ENCODE results near the gene PCSK9.

PCSK9 gene

GRCh38 chr1:55060133-55060999, 21.0 kb downstream of the PCSK9 start:
- peak in 1 of 3 experiments; percentile 18 for DNase-seq

DNA sequence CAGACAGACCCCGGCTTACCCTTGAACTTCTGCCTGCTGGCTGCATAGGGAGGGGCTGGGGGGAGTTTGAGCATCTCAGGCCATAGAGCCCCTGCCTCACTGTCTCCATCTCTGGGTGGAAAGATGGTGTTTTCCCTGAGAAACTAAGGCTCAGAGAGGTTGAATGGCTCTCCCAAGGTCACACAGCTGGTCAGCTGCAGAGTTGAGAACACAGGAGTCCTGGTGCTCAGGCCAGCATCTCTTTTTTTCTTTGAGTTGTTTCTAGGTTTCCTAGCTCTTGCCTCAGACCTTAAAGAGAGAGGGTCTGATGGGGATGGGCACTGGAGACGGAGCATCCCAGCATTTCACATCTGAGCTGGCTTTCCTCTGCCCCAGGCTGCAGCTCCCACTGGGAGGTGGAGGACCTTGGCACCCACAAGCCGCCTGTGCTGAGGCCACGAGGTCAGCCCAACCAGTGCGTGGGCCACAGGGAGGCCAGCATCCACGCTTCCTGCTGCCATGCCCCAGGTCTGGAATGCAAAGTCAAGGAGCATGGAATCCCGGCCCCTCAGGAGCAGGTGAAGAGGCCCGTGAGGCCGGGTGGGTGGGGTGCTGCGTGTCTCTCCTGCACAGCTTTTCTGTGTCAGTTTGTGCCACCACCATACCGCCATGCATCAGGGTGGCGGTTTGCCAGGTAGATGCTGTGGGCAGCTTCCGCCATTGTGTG, 21.8 kb downstream of the PCSK9 start:
- no peak for DNase-seq

GRCh38 chr1:55061706-55062321, 22.5 kb downstream of the PCSK9 start:
- no peak for DNase-seq

DNA sequence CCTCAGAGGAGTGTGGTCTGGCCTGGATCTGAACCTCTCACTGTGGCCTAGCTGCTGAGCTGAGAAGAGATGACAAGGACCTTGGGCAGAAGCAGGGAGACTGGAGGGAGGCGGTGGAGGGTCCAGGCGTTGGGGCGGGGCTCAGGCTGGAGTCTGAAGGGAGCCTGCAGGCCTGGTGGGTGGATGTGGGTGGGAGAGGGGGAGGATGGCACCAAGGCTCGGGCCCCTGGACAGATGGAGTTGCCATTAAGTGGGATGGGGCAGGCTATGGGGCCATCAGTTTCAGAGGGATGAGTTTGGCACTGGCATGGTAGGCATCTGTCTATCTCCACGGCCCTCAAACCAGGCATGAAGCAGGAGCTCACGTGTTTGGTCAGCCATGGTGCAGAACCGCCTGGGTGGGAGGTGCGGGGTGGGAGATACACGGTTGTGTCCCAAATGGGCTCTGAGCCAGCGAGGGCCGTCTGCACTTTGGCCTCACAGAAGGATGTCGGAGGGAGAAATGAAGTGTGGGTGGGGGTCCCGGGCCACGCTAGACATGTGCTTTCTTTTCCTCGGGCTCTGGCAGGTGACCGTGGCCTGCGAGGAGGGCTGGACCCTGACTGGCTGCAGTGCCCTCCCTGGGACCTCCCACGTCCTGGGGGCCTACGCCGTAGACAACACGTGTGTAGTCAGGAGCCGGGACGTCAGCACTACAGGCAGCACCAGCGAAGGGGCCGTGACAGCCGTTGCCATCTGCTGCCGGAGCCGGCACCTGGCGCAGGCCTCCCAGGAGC, 23.6 kb downstream of the PCSK9 start:
- DNase-seq, result no peak

GRCh38 chr1:55063577-55063942, 24.2 kb downstream of the PCSK9 start:
- no peak for DNase-seq

DNA sequence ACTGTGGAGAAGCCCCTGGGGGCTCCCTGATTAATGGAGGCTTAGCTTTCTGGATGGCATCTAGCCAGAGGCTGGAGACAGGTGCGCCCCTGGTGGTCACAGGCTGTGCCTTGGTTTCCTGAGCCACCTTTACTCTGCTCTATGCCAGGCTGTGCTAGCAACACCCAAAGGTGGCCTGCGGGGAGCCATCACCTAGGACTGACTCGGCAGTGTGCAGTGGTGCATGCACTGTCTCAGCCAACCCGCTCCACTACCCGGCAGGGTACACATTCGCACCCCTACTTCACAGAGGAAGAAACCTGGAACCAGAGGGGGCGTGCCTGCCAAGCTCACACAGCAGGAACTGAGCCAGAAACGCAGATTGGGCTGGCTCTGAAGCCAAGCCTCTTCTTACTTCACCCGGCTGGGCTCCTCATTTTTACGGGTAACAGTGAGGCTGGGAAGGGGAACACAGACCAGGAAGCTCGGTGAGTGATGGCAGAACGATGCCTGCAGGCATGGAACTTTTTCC, 24.8 kb downstream of the PCSK9 start:
- DNase-seq, result no peak

- no peak for DNase-seq
Observed at GRCh38 chr1:55064861-55065263, 25.5 kb downstream of the PCSK9 start.

GRCh38 chr1:55065648-55066047, 26.3 kb downstream of the PCSK9 start:
- DNase-seq, result no peak

GRCh38 chr1:55067022-55067778, 27.9 kb downstream of the PCSK9 start:
- no peak for DNase-seq

GRCh38 chr1:55067914-55068313, 28.6 kb downstream of the PCSK9 start:
- DNase-seq, result no peak

DNA sequence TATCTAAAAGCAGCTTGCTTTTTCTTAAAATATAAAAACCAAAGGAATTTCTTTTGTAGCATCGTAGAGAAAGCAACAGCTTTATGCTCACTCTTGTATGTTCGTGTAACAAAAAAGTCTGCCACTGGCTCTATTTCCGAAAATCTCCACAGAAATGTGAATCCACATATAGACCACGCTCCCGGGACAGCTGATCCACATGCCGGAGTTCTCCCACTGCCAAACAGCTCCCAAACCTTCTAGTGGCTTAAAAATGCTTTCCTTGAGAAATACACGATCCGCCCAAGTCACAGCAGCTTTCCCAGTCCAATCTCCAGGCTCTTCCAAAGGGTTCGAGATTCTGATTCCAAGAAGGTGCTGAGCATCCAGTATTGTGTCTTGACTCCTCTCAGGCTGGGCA, 29.3 kb downstream of the PCSK9 start:
- DNase-seq, result no peak

GRCh38 chr1:55069280-55069679, 29.9 kb downstream of the PCSK9 start:
- DNase-seq, result no peak

DNA sequence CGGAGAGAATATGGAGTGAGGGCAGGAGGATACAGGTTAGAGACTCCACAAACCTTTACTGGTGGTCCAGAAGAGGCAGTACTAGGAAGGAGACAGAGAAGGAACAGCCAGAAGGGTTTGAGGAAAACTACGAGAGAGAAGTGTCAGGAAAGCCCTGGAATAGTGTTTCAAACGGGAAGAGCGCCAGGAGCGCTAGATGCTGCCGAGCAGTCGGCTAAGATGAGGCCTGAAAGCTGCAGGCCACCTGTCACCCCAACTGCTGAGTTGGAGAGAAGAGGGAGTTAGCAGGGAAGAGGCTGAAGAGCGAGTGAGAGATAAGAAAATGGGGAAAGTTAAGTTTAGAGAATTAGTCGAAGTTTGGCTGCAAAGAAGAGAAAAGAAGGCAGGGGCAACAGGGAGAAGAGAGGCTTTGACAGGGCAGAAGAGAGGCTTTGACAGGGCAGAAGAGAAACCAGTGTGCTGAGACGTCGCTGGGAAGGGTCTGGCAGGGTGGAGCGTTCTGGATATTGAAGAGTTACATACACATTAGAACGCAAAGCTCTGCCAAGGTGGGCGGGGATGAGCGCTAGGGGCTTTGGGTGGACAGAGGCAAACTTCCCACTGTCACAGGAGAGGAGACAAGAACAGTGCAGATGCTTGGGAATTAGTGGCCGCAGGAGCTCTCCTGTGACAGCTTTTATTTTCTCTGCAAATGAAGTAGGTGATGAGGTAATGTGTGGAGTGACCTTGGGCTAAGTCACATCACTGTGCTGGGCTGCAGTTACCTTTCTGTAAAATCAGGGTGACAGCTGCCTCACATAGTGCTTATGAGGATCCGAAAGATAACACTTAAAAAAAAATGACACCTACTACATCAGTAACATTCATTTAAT, 31.2 kb downstream of the PCSK9 start:
- DNase-seq, result no peak

DNA sequence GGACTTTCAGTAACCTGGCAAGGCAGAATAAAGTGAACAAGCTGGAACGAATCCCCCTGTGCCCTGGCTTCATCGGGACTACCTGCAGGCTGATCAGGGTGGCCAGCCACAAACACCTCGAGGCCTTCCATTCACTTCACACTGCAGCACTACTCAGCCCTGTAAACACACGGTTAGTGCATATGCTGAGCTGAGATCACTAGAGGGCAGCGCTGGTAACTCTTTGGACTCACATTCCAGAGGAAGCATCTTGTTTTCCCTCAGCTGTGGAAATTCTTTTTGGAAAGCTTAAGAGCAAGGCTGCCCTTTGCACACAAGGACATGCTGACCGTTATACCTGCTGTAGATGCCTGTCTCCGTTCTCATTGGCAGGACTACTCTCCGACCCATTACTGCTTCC, 32.1 kb downstream of the PCSK9 start:
- DNase-seq, result peak; percentile 15 to 65 (median 49)

DNA sequence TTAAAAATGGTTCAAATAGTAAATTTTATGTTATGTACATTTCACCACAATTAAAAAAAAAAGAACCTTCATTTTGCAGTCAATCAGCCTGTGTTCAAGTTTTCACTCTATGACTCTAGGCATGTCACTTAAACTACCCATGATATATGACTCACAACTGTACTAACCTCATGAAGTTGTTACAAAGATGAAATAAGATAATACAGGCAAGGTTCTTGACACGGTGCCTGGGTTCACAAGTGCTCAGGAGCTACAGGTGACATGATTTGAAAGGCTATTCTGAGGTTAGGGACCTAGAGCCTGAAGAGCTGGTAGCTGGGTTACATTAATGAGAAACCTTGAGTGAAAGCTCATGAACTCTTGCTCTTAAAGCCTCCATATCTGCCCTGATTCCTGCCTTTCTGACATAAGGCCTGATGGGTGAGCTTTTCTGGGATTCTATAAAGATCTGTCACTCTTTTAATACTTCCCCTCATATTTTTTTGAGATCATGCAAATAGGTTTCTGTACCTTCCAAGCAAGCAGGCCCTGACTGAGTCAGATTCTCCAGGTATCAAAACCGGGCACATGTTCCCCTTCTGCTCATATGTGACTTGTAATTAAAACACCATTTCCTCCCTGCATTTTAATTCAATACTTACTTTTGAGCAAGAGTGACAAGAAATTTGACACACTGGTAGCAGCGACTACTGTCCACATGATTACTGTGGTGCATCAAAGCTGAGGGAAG, 34.0 kb downstream of the PCSK9 start:
- DNase-seq, result peak in 1 of 3 experiments; percentile 86

GRCh38 chr1:55074455-55074854, 35.1 kb downstream of the PCSK9 start:
- DNase-seq, result no peak

DNA sequence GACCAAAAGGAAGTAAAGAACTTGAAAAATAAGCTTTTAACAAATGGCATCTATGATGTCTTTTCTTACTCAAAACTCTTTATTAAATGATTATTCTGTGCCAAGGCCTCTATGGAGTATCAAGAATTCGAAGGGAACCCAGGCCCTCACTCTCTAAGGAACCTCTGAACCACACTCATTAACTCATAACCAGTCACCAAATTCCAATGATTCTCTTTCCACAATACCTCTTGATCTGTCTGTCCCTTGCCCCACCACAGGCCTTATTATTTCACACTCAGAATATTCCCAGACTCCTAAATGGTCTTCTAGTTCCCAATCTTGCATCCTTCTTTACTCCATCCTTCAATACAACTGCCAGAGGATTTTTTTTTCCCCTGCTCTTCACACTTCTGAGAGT, 37.0 kb downstream of the PCSK9 start:
- no peak for DNase-seq

- DNase-seq, result peak; percentile 11 to 74 (median 41)
Observed at GRCh38 chr1:55078470-55078869, 39.1 kb downstream of the PCSK9 start.

DNA sequence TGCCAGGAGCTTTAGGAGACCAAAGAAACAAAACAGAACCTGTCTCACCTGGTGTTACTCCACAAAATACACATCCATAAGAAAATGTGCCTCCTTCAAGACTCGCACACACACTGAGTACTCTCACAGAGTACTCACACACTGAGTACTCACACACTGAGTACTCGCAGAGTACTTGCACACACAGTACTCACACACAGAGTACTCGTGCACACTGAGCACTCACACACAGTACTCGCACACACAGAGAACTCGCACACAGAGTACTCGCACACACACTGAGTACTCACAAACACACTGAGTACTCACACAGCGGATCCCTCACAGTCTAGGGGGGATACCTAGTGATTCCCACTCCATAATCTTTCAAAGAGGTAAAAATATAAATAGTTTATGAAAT, 40.3 kb downstream of the PCSK9 start:
- DNase-seq, result no peak

DNA sequence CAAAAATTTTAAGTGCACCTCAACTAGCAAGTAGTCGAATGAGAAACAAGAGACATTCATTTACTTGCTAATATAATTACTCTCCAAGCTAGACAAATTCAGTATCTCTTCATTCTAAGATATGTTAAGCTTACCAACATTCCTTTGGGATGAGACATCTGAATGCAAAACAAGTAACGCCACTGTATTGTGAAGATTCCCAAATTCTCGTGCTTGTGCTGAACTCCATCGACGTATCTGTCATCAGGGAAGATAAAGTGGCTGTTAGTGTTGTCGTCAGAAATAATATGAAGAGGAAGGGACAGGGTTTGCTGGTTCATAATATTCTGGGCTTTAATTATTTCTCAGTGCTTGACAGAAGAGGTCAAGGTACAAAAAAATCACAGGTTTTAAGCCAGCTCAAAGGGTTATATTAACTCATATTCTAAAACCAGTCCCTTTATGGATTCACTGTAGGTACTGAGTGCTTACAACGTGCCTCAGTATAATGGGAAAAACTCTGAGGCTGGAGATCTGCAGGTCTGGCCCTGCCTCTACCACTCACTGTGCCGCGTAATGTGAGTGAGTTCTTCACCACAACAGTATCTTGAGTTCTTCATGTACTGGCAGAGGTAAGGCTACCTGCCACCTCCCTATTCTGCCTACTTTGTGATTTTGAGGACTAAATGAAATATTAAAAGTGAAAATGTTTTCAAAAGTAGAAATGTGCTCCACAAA, 42.0 kb downstream of the PCSK9 start:
- no peak for DNase-seq

Data from NCI-H1417 (cell line).